Astrocyte of the spinal cord (primary cell): ENCODE measurements around the gene RANBP2.
A peak's percentile ranks its signal among the peaks of the same experiment; 100 is the strongest.
"Not testable (repeated sequence)": the region's sequence is repeated elsewhere in the genome, so short reads cannot be mapped to it uniquely, and the experiment has no call there.

Experiments used
- DNase-seq: peaks from one replicate; pipeline ENCODE4 v3.0.0; 2011; ENCODE audit warnings: low read depth, low spot score
- H3K4me3 ChIP-seq: 2 replicates; pipeline ENCODE4 v1.5.1; 2011; ENCODE audit warnings: low read depth, mild to moderate bottlenecking, low read length, moderate library complexity
- in situ Hi-C: cut with HindIII; loops from 2 replicates; pipeline ENCODE4 v1.10.0; 2017; ENCODE audit warnings: low sequenced_read_pairs
- TF ChIP-seq, protein P1 (sequence below): IDR thresholded peaks from 2 replicates; pipeline ENCODE4 v1.5.1; 2012; ENCODE audit warnings: low read depth, mild to moderate bottlenecking, low read length, inconsistent platforms

The RANBP2 gene

DNA sequence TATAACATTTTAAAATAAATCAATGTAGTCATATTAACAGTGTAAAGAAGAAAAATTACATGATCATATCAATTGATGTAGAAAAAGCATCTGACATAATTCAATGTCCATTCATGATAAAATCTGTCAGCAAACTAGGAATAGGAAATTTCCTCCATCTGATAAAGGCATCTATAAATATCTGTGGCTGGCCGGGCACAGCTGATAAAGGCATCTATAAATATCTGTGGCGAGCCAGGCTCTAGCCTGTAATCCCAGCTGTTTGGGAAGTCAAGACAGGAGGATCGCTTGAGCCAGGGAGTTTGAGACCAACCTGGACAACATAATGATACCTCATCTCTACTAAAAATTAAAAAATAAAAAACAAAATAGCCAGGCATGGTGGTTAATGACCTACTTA lies 18.1 kb upstream of the RANBP2 start:
- no peak overlapping the region for H3K4me3 ChIP-seq
- in situ Hi-C loops, result no loop called here
- TF ChIP-seq, protein P1, sequence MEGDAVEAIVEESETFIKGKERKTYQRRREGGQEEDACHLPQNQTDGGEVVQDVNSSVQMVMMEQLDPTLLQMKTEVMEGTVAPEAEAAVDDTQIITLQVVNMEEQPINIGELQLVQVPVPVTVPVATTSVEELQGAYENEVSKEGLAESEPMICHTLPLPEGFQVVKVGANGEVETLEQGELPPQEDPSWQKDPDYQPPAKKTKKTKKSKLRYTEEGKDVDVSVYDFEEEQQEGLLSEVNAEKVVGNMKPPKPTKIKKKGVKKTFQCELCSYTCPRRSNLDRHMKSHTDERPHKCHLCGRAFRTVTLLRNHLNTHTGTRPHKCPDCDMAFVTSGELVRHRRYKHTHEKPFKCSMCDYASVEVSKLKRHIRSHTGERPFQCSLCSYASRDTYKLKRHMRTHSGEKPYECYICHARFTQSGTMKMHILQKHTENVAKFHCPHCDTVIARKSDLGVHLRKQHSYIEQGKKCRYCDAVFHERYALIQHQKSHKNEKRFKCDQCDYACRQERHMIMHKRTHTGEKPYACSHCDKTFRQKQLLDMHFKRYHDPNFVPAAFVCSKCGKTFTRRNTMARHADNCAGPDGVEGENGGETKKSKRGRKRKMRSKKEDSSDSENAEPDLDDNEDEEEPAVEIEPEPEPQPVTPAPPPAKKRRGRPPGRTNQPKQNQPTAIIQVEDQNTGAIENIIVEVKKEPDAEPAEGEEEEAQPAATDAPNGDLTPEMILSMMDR, result no peak
- DNase-seq, result no peak

DNA sequence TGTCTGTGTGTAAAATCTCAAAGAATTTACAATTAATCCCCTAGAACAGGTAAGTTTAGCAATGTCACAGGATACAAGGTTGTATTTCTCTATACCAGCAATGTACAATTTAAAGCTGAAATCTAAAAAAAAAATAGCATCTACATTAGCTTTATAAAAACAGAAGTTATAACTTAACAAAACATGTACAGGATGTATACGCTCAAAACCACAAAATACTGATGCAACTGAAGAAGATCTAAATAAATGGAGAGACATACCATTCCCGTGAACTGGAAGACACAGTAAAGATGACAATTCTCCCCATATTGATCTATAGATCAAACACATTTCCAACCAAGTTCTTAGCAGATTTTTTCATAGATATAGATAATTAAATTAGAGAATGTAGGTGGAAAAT lies 17.5 kb upstream of the RANBP2 start:
- DNase-seq, result no peak
- H3K4me3 ChIP-seq, result no peak overlapping the region
- TF ChIP-seq, protein P1, result no peak
- in situ Hi-C loops, result no loop called here

DNA sequence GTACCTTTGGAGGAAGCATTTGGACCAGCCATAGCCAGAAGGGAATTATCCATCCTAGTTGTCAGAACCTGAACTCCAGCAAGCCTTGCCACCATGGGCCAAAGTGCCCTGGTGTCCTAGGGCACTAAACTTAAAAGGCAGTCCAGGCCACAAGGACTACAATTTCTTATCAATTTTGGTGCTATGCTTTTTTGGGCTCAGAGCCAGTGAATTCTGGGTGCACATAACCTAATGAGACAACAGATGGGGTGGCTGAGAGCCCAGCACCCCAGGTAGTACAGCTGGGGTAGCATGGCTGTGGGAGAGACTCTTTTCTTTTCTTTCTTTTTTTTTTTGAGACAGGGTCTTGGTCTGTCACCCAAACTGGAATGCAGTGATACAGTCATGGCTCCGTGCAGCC lies 14.4 kb upstream of the RANBP2 start:
- in situ Hi-C loops, result no loop called here
- no peak overlapping the region for H3K4me3 ChIP-seq
- TF ChIP-seq, protein P1, result no peak
- DNase-seq, result no peak

DNA sequence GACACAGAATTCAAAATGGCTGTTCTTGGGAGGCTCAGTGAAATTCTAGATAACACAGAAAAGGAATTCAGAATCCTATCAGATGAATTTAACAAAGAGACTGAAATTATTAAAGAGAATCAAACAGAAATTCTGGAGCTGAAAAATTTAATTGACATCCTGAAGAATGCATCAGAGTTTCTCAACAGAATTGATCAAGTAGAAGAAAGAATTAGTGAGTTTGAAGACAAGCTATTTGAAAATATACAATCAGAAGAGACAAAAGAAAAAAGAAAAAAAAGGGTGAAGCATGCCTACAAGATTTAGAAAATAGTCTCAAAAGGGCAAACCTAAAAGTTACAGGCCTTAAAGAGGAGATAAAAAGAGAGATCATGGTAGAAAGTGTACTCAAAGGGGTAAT lies 12.0 kb upstream of the RANBP2 start:
- TF ChIP-seq, protein P1, result no peak
- no peak for DNase-seq
- in situ Hi-C loops, result no loop called here

DNA sequence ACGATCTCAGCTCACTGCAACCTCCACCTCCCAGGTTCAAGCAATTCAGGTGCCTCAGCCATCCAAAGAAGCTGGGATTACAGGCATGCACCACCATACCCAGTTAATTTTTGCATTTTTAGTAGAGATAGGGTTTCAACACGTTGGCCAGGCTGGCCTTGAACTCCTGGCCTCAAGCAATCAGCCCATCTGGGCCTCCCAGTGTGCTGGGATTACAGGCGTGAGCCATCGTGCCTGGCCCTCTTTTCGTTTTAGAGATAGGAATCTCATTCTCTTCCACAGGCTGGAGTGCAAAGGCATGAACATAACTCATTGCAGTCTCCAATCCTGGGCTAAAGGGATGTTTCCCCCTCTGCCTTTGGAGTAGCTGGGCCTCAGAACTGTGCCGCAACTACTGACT lies 2.3 kb upstream of the RANBP2 start:
- in situ Hi-C loops, result not testable (repeated sequence)

More for the DNA sequence above, 12.0 kb upstream of the RANBP2 start:
- H3K4me3 ChIP-seq, result no peak overlapping the region

DNA sequence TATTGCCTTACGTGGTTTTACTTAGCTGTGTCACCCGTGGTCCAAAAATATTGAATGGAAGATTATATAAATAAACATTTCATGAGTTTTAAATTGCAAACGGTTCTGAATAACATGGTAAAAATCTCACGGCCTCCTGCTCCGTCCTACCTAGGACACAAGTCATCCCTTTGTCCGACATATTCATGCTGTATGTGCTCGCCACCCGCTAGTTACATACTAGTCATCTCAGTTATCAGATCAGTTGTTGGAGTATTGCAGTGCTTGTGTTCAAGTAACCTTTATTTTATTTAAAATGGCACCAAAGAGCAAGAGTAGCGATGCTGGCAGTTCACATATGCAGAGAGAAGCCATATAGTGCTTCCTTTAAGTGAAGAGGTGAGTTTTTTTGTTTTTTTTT lies 6.8 kb downstream of the RANBP2 start:
- H3K4me3 ChIP-seq, DNase-seq, in situ Hi-C loops: not testable (repeated sequence)

More for the DNA sequence above, 2.3 kb upstream of the RANBP2 start:
- not testable (repeated sequence) for H3K4me3 ChIP-seq, DNase-seq

DNA sequence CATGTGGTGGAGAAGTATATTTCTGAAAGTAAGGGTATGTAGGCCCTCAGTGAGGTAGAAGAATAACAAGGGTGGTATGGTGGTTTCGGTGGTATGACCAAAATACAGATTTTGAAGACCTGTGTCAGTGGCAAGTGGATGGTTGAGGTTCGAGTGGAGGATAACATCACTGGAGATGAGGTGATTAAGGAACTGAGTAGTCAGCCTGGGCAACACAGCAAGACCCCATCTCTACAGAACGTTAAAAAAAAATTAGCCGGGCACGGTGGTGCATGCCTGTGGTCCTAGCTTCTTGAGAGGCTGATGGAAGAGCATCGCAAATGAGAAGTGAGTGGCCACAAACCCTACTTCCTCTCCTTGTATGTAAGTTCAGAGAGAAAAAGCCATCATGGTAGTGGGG lies 15.4 kb downstream of the RANBP2 start:
- in situ Hi-C loops, H3K4me3 ChIP-seq: not testable (repeated sequence)
- DNase-seq, result peak; percentile 2

DNA sequence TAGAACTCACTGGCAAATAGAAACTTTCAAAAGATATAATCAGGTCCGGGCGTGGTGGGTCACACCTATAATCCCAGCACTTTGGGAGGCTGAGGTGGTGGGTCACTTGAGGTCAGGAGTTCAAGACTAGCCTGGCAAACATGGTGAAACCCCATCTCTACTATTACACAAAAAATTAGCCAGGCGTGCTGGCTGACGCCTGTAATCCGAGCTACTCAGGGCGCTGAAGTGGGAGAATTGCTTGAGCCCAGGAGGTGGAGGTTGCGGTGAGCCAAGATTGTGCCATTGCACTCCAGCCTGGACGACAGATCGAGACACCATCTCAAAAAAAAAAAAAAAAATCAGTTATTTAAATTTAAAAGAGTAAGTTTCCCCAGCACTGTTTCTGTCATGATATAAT lies 38.7 kb downstream of the RANBP2 start:
- in situ Hi-C loops, H3K4me3 ChIP-seq, DNase-seq: not testable (repeated sequence)

DNA sequence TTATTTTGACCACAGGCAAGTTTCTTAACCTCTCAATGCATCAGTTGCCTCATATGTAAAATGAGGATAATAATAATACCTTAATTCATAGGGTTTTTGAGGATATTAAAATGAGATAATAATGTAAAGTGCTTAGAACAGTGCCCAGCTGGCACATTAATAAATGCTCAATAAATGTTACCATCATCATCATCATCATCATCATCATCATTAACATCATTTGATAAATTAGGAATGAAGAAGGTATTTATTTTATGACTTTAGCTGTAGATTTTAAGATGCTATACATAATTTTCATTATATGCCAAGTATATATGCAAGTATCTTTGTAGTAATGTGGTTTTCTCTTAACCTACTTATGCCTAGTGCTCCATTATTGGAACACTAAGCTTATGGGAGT lies 43.3 kb downstream of the RANBP2 start:
- DNase-seq, in situ Hi-C loops, H3K4me3 ChIP-seq: not testable (repeated sequence)

DNA sequence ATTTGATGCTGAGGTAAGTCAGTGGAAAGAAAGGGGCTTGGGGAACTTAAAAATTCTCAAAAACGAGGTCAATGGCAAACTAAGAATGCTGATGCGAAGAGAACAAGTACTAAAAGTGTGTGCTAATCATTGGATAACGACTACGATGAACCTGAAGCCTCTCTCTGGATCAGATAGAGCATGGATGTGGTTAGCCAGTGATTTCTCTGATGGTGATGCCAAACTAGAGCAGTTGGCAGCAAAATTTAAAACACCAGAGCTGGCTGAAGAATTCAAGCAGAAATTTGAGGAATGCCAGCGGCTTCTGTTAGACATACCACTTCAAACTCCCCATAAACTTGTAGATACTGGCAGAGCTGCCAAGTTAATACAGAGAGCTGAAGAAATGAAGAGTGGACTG lies 47.4 kb downstream of the RANBP2 start:
- DNase-seq, H3K4me3 ChIP-seq, in situ Hi-C loops: not testable (repeated sequence)

DNA sequence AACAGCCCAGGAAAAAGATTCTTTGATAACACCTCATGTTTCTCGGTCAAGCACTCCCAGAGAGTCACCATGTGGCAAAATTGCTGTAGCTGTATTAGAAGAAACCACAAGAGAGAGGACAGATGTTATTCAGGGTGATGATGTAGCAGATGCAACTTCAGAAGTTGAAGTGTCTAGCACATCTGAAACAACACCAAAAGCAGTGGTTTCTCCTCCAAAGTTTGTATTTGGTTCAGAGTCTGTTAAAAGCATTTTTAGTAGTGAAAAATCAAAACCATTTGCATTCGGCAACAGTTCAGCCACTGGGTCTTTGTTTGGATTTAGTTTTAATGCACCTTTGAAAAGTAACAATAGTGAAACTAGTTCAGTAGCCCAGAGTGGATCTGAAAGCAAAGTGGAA lies 48.6 kb downstream of the RANBP2 start:
- DNase-seq, in situ Hi-C loops, H3K4me3 ChIP-seq: not testable (repeated sequence)
